ENCODE data around the gene PDE4A. TPM values are rescaled to one million over a fixed set of nuclear protein-coding genes. Genes with fewer than 3 reads are reported as not detected.
A peak's percentile ranks its signal among the peaks of the same experiment; 100 is the strongest.
"Not testable (repeated sequence)": the region's sequence is repeated elsewhere in the genome, so short reads cannot be mapped to it uniquely, and the experiment has no call there.

Gene PDE4A
- 1 to 10 TPM in 11 of 12 donors, not detected in 1; 2.4 to 5.2 (median 3.2) TPM for polyA plus RNA-seq (ENCODE audit: insufficient read length in 12 of 12)
- long read RNA-seq, donor 1 = 0 reads
- long read RNA-seq, donor 2, partial matches to known transcripts = 0 of 2 reads
- long read RNA-seq, donor 2, other reads (novel, unspliced or antisense) = 0 of 2 reads
- long read RNA-seq, donor 3 = 0 reads
- long read RNA-seq, donor 4 = 0 reads
- long read RNA-seq, donor 5 = 0 reads
- long read RNA-seq, donor 6 = 0 reads
- long read RNA-seq, donor 7 = 0 reads
- long read RNA-seq, donor 8, partial matches to known transcripts = 0 of 1 reads
- long read RNA-seq, donor 8, other reads (novel, unspliced or antisense) = 0 of 1 reads
- long read RNA-seq, donor 9, partial matches to known transcripts = 0 of 1 reads
- long read RNA-seq, donor 9, other reads (novel, unspliced or antisense) = 0 of 1 reads
- long read RNA-seq, donor 10, partial matches to known transcripts = 0 of 1 reads
- long read RNA-seq, donor 10, other reads (novel, unspliced or antisense) = 0 of 1 reads
- long read RNA-seq, donor 11, partial matches to known transcripts = 37 of 78 reads
- long read RNA-seq, donor 11, other reads (novel, unspliced or antisense) = 41 of 78 reads

DNA sequence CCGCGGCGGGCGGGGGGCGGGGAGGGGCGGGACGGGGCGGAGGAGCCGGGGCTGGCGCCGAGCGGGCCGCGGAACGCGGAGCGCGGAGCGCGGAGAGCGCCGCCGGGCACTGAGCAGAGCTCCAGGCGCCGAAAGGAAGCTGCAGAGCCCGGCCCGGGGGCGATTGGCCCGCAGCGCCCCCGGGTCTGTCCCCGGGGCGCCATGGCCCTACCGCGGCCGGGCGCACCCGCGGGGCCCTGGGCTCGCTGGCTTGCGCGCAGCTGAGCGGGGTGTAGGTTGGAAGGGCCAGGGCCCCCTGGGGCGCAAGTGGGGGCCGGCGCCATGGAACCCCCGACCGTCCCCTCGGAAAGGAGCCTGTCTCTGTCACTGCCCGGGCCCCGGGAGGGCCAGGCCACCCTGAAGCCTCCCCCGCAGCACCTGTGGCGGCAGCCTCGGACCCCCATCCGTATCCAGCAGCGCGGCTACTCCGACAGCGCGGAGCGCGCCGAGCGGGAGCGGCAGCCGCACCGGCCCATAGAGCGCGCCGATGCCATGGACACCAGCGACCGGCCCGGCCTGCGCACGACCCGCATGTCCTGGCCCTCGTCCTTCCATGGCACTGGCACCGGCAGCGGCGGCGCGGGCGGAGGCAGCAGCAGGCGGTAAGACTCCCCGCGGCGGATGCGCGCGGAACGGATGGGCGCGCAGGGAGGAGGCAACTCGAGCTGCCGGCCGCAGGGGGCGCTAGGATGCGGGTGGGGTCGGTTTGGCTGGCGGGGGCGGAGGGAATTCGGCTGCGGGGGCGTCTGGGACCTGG lies at the start of gene PDE4A:
PDE4A (plus strand) TSS at position 95 of the 796 bp plus-strand sequence; CDS start at position 322, 227 bp downstream.
- no peak for DNase-seq

DNA sequence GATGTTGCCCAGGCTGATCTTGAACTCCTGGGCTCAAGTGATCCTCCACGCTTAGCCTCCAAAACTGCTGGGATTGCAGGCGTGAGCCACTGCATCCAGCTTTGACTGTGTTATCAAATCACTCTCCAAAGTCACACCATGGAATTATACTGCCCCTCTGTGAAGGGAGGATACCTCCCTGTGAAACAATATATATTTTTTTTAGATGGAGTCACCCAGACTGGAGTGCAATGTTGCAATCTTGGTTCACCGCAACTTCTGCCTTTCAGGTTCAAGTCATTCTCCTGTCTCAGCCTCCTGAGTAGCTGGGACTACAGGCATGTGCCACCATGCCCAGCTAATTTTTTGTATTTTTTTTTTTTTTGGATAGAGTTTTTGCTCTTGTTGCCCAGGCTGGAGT lies 47.6 kb upstream of the PDE4A start:
- no peak for DNase-seq

DNA sequence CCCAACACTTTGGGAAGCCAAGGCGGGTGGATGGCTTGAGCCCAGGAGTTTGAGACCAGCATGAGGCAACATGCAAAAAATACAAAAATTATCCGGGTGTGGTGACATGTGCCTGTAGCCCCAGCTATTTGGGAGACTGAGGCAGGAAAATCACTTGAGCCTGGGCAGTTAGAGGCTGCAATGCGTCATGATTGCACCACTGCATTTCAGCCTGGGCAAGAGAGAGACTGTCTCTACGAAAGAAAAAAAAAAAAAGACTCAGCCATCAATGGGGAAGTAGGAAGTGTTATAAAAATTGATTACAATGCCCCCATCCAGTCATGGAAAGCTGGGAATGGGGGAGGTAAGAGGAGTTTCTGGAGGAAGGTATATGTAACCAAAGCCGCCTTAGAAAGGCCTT lies 45.4 kb upstream of the PDE4A start:
- no peak for DNase-seq

DNA sequence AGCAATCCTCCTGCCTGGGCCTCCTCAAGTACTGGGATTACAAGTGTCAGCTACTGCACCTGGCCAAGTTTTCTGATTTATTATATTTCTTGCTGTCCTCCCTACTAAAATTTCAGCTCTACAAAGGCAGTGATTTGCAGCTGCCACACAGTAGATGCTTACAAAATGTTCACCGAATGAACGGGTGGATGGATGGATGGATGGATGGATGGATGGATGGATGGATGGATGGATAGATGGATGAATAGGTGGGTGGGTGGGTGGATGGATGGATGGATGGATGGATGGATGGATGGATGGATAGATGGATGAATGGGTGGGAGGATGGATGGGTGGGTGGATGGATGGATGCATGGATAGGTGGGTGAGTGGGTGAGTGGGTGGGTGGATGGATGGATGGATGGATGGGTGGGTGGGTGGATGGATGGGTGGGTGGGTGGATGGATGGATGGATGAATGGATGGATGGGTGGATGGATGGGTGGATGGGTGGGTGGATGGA lies 43.1 kb upstream of the PDE4A start:
- not testable (repeated sequence) for DNase-seq

DNA sequence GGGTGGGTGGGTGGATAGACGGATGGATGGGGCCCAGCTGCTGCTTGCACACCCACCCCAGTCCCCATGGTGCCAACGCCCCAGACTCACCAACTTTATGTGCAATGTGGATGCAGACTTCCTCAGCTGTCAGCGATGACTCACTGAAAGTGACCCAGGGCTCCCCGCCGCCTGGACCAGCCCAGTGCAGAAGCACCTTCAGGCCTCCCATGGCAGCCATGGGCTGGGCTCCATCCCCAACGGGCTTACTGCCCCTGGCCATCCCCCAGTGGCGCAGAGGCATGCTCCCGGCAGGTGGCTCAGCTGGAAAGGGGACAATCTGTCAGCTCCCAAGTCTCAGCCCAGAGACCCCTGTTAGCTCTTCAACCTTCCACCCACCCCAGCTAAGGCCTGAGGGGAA lies 42.2 kb upstream of the PDE4A start:
- DNase-seq = no peak

DNA sequence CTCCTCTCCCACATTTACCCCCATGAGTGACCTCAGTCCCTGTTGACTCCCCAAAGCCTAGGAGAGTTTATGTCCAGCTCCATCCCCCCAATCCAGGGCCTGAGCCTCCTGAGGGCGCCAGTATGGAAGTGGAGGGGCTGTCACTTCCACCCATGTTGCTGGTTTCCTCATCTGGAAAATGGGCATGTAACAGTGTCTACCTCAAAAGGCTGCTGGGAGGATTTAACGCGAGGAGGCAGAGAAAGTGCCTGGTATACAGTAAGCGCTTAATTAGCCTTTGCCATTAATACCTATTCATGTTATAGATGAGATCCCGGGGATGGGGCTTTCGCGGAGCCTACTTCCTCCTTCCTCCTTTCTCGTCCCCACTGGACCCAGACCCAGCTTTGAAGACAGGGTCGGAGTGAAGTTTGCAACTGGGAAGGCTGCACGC lies 40.4 kb upstream of the PDE4A start:
- DNase-seq = no peak

DNA sequence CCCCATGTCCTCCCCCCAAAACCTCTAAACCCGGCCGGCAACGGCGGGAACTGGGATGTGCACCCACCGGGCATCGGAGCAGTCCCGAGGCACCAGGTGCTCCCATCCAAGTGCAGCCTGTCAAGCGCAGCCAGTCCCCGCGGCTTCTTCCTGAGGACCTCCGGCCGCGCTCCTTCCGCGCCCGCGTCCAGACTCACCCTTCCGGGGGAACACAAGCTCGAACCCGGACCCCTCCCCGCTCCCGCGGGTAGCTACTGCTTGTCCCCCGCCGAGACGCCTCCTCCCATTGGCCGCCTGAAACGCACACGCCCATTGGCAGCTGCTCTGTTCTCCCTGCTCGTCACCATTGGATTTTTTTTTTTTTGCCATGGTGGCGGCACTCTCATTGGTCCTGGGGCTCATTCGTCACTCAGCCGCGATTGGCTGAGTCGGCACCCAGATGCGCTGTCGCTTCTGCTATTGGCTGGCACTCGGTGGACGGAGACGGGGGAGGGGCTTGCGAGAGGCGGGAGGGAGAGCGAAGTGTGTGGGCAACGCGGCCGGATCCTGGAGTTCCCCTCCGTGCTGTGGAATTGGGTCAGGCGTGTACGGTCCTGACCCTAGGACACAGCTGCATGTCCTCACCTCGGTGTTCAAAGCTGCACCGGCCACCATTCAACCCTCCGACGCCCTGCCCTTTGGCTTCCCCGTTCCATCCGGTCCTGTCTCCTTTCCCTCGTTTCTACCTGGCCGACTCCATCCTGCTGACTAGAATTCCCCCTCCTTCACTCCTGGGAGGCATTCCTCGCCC lies 39.8 kb upstream of the PDE4A start, which contains the start of gene TYK2:
TYK2 (minus strand) TSS at position 260 of the 790 bp plus-strand sequence. CDS start 2,166 bp downstream, outside the sequence.
- DNase-seq = peak; percentile 99

DNA sequence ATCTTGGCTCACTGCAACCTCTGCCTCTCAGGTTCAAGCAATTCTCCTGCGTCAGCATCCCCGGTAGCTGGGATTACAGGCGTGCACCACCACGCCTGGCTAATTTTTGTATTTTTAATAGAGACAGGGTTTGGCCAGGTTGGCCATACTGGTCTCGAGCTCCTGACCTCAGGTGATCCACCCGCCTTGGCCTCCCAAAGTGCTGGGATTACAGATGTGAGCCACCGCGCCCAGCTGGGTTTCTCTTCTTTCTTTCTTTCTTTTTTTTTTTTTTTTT lies 37.2 kb upstream of the PDE4A start:
- DNase-seq = not testable (repeated sequence)

DNA sequence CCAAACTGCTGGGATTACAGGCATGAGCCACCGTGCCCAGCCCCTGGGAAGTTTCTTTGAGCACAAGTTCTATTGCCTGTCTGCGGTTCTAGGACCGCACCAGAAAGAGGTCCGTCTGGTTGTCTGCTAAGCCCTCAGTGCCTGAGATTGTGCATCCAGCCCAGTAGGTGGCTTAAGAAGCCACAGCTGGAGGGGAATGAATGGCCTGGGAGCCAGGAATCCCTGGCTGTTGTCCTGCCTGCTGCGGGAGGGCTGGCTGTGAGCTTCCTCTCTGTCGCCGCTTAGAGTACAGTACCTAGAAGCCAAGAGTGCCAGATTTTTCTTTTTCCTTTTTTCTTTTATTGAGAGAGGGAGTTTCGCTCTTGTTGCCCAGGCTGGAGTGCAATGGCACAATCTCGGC lies 35.8 kb upstream of the PDE4A start:
- no peak for DNase-seq

DNA sequence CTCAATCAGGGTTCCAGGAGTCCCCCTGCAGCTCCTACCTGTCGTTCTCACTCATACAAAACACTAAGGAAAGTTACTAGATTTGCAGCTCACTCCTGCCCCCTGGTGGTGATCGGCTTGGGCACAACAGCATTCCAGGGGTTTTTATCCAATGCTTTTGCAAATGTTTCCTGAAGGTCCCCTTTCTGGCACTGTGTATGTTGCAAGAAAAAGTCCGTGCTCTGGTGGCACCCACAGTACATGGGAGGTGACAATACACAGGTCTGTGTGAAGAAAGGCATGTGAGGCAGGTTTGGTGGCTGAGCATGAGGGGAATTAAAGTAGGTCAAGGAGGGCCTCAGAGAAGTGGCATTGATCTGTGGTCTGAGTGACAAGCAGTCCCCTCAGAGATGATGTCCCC lies 31.4 kb upstream of the PDE4A start:
- DNase-seq = peak; percentile 87

DNA sequence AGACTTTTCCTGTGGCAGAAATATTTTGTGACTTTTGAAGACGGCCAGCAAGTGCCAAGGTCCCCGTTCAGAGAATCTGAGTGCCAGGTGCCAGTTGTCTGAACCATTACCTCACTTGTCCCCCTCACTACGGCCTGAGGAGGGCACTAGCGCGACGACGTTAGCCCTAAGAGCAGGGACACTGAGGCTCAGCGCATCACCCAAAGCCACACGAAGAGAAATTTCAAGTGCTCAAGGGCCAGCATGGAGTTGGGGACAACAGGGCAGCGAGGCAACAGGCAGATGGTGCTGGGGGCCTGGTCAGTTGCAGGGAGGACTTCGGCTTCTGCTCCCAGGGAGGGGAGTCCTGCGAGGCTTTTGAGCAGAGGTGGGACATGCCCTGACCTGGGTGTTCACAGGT lies 30.5 kb upstream of the PDE4A start:
- DNase-seq = no peak

DNA sequence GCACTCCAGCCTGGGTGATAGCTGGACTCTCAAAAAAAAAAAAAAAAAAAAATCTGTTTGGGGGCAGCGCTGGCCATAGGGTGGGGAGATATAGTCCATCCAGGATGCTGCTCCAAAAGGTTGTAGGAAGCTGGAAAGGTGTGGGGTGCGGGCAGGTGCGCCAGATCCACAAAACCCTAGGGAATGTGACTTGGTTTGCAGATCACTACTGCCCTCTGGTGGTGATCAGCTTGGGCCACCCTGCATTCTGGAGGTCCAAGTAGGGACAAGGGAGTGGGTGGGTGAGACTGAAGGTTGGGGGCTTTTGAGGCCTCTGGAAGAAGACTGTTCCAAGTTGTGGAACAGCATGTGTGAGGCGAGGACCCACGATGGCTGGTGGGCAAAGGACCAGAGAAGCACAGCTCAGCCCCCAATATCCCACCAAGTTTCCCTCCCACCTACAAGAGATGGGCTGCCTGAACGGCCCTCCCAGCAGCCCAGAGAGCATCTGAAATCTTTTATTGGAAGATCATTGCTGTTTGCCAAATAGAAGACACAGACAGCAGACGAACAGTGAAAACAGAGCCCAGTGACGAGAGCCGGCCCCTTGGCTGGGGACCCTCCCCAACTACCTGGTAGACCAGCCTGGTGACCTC lies 29.6 kb upstream of the PDE4A start:
- DNase-seq = peak; percentile 61

DNA sequence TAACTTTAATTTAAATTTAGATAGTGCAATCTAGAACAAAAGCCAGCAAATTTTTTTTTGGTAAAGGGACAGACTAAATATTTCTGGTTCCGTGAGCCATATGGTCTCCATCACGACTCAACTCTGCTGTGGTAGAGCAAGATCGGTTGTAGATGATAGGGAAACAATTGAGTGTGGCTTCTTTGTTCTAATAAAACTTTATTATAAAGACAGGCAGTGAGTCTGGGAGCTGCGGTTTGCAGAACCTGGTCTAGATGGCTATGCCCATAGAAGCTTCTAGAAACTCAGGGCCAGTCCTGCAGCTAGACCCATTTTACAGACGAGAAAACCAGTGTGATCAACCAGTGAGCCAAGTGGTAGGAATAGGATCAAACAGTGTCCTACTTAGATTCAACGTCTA lies 28.2 kb upstream of the PDE4A start:
- DNase-seq = no peak

DNA sequence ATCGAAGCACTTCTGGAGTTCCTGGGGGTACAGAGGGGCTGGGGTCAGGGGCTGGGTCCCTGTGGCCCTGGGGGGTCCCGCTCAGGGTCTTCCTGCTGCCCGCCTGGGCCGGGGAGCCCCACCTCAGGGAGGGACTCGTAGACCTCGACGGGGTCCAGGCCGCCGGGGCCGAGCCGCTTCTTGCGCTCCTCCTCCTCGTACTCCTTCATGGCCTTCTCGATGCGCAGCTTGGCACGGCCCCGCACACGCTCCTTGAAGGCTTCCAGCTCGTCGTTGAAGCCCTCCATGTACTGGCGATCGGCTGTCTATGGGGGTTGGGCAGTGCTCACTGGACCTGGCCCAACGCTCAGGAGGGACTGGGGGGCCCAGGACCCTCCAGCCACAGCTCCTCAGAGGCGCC lies 27.2 kb upstream of the PDE4A start:
- no peak for DNase-seq

DNA sequence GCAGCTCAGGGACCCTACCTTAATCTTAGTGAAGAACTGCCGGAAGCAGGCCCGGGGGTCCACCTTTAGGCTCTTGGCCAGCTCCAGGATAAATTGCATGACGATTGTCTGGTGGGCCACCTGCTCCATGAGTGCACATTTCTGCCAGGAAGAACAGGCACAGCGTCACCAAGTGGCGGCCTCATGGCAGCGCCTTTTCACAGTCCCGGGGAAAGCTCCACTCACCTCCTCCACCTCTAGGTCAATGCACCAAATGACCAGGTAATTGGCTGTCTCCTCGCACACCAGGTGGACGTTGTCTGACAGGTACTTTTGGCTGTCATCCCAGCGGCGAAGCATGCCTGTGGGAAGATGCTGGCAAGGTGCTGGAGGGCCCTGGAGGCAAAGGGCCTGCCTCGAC lies 25.3 kb upstream of the PDE4A start:
- DNase-seq = no peak

DNA sequence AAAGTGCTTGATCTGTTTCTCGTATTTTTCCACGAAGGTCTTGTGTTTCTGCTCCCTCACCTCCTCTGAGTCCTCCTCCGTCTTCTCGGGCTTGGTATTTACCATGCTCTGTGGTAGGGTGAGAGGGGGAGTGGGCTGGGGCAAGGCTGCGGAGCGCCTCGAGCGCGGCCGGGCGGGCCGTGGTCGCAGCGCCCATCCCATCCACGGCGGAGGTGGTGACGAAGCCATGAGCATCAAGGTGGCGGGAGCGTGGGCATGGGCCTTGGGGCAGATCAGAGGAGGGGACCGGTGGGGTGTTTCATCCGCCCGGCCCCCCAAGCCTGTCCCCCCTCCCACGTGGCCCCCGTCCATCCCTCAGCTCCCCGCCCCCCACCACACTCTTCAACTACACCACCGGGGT lies 24.9 kb upstream of the PDE4A start:
- no peak for DNase-seq

DNA sequence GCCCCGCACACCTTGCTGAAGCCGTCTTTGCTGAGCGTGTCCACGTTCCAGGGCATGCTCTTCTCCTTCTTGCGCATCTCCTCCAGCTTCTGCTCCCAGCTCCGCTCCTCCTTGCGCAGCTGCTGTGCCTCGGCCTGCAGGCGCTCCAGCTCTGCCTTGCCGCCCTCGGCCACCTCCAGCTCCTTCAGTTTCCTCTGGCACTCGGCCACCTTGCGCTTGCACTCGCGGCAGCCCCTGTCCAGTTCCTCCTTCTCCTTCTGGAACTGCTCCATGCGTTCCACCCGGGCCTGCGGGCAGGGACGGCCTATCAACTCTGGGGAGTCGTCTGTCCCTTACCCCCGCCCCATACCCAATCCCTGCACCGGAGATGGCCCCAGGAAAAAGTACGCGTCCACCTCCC lies 24.4 kb upstream of the PDE4A start:
- no peak for DNase-seq

DNA sequence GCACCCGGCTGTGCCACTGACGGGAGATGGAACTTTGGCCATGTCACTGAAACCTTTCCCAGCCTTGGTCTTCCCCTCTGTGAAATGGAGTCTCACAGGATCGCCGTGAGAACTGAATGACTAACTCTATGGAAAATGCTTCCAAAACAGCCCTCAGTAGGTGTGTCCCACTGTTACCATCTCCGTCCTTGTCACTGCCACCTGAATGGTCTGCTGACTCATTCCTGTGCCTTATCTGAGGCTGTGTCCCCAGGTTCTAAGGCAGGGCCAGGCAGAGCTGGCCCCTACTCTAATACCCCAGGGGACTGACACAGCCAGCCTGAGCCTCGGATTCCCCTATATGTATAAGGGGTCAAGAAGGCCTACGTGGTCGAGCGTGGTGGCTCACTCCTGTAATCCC lies 21.5 kb upstream of the PDE4A start:
- DNase-seq = no peak

DNA sequence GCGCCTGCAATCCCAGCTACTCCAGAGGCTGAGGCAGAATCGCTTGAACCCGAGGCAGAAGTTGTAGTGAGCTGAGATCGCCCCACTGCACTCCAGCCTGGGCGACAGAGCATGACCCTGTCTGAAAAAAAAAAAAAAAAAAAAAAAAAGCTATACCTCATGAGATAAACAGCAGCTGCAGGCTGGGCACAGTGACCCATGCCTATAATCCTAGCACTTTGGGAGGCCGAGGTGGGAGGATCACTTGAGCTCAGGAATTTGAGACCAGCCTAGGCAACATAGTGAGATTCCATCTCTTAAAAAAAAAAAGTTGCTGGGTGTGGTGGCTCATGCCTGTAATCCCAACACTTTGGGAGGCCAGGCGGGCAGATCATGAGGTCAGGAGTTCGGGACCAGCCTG lies 21.0 kb upstream of the PDE4A start:
- not testable (repeated sequence) for DNase-seq

DNA sequence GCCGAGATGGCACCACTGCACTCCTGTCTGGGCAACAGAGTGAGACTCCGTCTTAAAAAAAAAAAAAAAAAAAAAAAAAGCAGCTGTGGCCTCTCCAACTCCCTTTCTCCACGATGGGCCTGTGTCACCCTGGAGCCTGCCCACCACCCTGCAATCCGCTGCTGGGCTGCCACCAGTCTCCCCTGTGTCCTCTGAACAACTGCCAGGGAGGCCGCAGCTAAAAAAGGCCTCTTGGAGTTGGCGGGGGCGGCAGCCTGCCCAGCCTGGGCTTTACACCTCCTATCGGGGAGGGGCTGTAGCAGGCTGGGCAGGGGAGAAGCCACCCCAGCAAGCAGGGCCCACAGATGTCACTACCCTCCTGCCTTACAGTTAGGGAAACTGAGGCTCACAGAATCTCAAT lies 20.5 kb upstream of the PDE4A start:
- DNase-seq = no peak

DNA sequence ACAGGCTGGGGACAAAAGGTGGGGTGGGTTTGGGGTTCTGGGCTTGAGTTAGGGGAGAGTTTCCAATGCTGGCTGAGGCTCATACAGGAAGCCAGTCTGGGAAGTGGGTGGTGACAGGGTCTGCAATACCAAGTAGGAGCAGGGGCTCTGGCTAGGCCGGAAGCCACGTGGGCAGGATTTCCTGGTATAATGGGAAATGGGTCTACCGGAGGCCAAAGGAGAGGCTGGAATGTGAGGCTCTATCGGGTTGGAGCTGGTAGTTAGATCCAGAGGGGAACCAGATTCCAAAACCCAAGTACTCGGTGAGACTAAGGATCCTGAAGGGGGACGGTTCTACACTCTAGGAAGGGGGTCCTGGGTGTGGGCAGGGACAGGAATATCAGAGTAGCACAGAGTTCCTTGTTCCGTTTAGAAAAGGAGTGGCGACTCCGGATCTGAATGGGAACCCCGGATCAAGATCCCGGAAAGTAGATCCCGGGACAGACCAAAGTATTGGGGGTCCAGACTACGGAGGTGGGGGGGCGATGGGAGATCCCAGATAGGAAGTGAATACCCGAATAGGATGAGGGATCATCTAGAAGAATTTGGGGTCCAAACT lies 17.8 kb upstream of the PDE4A start:
- no peak for DNase-seq

All from muscle of arm (tissue), 14 donors.